Measurements from ENCODE around the gene BCAT1. TPM values are rescaled to one million over a fixed set of nuclear protein-coding genes. Genes with fewer than 3 reads are reported as not detected.

Gene BCAT1
- total RNA-seq, 1 experiment from 2014 or later: 5.8 TPM

- Histone ChIP-seq H3K4me1 (ENCODE audit: control insufficient read depth, insufficient read depth, low read length) (no peaks in the 10 kb centered on the region), H3K27me3 (ENCODE audit: control insufficient read depth, insufficient read depth, low read length) (no peaks in the 10 kb centered on the region), H3K4me3 (ENCODE audit: low read depth in 2 of 2, low read length in 2 of 2) (no peak overlapping the region), H3K9me3 (ENCODE audit: control insufficient read depth, insufficient read depth, low read depth, low read length) (no peaks in the 10 kb centered on the region), H3K36me3 (ENCODE audit: control insufficient read depth, insufficient read depth, low read length) (no peaks in the 10 kb centered on the region), H3K27ac (ENCODE audit: low read length) (no peak overlapping the region)
- POLR2A ChIA-PET: no interaction called here
- intact Hi-C loops (cut with micrococcal nuclease; ENCODE audit: unreplicated experiment): no loop called here
- no TSS peak for BruUV-seq (replicated peaks)
- DNase-seq (ENCODE audit: low read depth, low spot score): no peak
- TF ChIP-seq SIN3A (IDR thresholded peaks at IDR 0.05; ENCODE audit: borderline replicate concordance, insufficient read depth, low read depth, low read length) (no peak), REST (IDR thresholded peaks at IDR 0.05; ENCODE audit: insufficient read depth in 1 of 2, low read depth in 2 of 2, low read length in 1 of 2) (no peak), POLR2AphosphoS5 (IDR thresholded peaks at IDR 0.05; ENCODE audit: low read depth, low read length) (no peak), CTCF (IDR thresholded peaks at IDR 0.05) (no peak), TCF7L2 (IDR thresholded peaks at IDR 0.05; ENCODE audit: low read depth, low read length) (no peak)
- in situ Hi-C loops (cut with HindIII; ENCODE audit: low pct_unique_long_range_greater_than_20kb, low sequenced_read_pairs): no loop called here
- CTCF ChIA-PET: no interaction called here
- no peak for ATAC-seq
Observed at GRCh38 chr12:24838531-24838950, 110.4 kb downstream of the BCAT1 start.

- ATAC-seq: no peak
- Histone ChIP-seq H3K36me3 (ENCODE audit: control insufficient read depth, insufficient read depth, low read length) (no peaks in the 10 kb centered on the region), H3K9me3 (ENCODE audit: control insufficient read depth, insufficient read depth, low read depth, low read length) (no peaks in the 10 kb centered on the region), H3K4me3 (ENCODE audit: low read depth in 2 of 2, low read length in 2 of 2) (no peak overlapping the region), H3K27ac (ENCODE audit: low read length) (no peak overlapping the region), H3K4me1 (ENCODE audit: control insufficient read depth, insufficient read depth, low read length) (no peaks in the 10 kb centered on the region), H3K27me3 (ENCODE audit: control insufficient read depth, insufficient read depth, low read length) (no peaks in the 10 kb centered on the region)
- no peak for DNase-seq (ENCODE audit: low read depth, low spot score)
- intact Hi-C loops (cut with micrococcal nuclease; ENCODE audit: unreplicated experiment) (no loop called here), in situ Hi-C loops (cut with HindIII; ENCODE audit: low pct_unique_long_range_greater_than_20kb, low sequenced_read_pairs) (no loop called here)
- TF ChIP-seq REST (IDR thresholded peaks at IDR 0.05; ENCODE audit: insufficient read depth in 1 of 2, low read depth in 2 of 2, low read length in 1 of 2) (no peak), SIN3A (IDR thresholded peaks at IDR 0.05; ENCODE audit: borderline replicate concordance, insufficient read depth, low read depth, low read length) (no peak), CTCF (IDR thresholded peaks at IDR 0.05) (no peak), TCF7L2 (IDR thresholded peaks at IDR 0.05; ENCODE audit: low read depth, low read length) (no peak), POLR2AphosphoS5 (IDR thresholded peaks at IDR 0.05; ENCODE audit: low read depth, low read length) (no peak)
- BruUV-seq (replicated peaks): no TSS peak
- ChIA-PET CTCF (interaction anchor here (0.7 kb wide), 1 partner anchor 1628 kb away, joined by 3 read pairs; no protein-coding TSS in a partner anchor), POLR2A (no interaction called here)
Observed at GRCh38 chr12:24835377-24835776, 113.5 kb downstream of the BCAT1 start.
